BJ (cell line): ENCODE data around the gene SRSF10. TPM values are rescaled to one million over a fixed set of nuclear protein-coding genes. Genes with fewer than 3 reads are reported as not detected.
"Not testable (repeated sequence)": the region's sequence is repeated elsewhere in the genome, so short reads cannot be mapped to it uniquely, and the experiment has no call there.

ENCODE experiments used
- CTCF ChIA-PET: fragments of 350-600 bp; formaldehyde crosslinking; extraction: SDS; loops from one replicate; lab custom pipeline; 2021; ENCODE audit warnings: antibody characterized with exemption, inconsistent platforms; lab: Yijun Ruan, JAX
- POLR2A ChIA-PET: fragments of 300-600 bp; sonication (Branson Sonifier 250); formaldehyde crosslinking; extraction: SDS; loops from one replicate; lab custom pipeline; 2021; ENCODE audit warnings: antibody characterized with exemption; lab: Charles Lee
- DNase-seq: peaks from one replicate; pipeline ENCODE4 v3.0.0-alpha.2; 2011; ENCODE audit warnings: low read depth
- H3K27me3 ChIP-seq: 2 replicates; pipeline ENCODE4 v1.6.0; 2011; ENCODE audit warnings: low read length; ENCODE audit not compliant: control insufficient read depth, insufficient read depth
- H3K36me3 ChIP-seq: 2 replicates; pipeline ENCODE4 v1.5.1; 2011; ENCODE audit warnings: low read length; ENCODE audit not compliant: control insufficient read depth, insufficient read depth
- H3K4me3 ChIP-seq: 2 replicates; pipeline ENCODE4 v1.5.1; 2011; ENCODE audit warnings: low read depth, mild to moderate bottlenecking, control low read depth, low read length
- polyA plus RNA-seq: library from polyadenylated mRNA; depleted of rRNA; stranded (reverse); fragments of >200 nt; gene quantifications from 2 replicates; pipeline ENCODE4 v1.2.3, GENCODE V29; 2011
- TF ChIP-seq, protein P1 (sequence below): IDR thresholded peaks from 2 replicates; pipeline ENCODE4 v1.5.1; 2011; ENCODE audit warnings: low read depth, mild to moderate bottlenecking, control low read depth, inconsistent platforms, low read length, moderate library complexity; ENCODE audit not compliant: insufficient read depth

SRSF10 gene
- polyA plus RNA-seq, 1 experiment = 55.1 TPM

DNA sequence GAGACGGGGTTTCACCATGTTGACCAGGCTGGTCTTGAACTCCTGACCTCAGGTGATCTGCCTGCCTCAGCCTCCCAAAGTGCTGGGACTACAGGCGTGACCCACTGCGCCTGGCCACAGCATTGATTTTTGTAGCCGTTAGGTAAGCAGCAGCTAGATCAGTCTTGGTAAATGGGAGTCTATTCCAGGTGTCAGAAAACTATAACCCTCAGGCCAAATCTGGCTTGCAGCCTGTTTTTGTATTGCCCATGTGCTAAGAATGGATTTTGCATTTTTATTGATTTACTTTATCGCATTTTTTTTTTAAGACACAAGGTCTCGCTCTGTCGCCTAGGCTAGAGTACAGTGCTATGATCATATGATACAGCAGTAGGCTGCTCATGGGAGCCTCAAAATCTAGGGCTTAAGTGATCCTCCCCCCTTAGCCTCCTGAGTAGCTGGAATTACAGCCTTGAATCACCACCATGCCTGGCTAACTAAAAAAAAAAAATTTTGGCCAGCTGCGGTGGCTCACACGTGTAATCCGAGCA lies 16.6 kb upstream of the SRSF10 start:
- Histone ChIP-seq H3K36me3 (no peaks in the 10 kb centered on the region), H3K4me3 (no peak overlapping the region), H3K27me3 (no peaks in the 10 kb centered on the region)
- TF ChIP-seq, protein P1, sequence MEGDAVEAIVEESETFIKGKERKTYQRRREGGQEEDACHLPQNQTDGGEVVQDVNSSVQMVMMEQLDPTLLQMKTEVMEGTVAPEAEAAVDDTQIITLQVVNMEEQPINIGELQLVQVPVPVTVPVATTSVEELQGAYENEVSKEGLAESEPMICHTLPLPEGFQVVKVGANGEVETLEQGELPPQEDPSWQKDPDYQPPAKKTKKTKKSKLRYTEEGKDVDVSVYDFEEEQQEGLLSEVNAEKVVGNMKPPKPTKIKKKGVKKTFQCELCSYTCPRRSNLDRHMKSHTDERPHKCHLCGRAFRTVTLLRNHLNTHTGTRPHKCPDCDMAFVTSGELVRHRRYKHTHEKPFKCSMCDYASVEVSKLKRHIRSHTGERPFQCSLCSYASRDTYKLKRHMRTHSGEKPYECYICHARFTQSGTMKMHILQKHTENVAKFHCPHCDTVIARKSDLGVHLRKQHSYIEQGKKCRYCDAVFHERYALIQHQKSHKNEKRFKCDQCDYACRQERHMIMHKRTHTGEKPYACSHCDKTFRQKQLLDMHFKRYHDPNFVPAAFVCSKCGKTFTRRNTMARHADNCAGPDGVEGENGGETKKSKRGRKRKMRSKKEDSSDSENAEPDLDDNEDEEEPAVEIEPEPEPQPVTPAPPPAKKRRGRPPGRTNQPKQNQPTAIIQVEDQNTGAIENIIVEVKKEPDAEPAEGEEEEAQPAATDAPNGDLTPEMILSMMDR = no peak
- no peak for DNase-seq
- ChIA-PET POLR2A (no interaction called here), CTCF (no interaction called here)

DNA sequence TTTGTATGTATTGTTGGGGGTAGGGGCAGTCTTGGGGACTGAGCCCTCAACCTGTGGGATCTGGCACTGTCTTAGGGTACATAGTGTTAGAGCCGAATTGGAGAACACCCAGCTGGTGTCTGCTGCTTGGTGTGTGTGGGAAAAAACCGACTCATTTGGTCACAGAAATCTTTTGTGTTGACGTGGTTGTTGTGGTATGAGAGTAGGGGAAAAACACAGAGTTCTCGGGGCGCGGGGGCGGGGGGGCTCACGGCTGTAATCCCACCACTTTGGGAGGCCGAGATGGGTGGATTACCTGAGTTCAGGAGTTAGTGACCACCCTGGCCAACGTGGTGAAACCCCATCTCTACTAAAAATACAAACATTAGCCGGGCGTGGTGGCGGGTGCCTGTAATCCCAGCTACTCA lies 15.3 kb upstream of the SRSF10 start:
- TF ChIP-seq, protein P1 = no peak
- Histone ChIP-seq H3K36me3 (no peaks in the 10 kb centered on the region), H3K27me3 (no peaks in the 10 kb centered on the region), H3K4me3 (no peak overlapping the region)
- CTCF ChIA-PET = no interaction called here
- no peak for DNase-seq
- POLR2A ChIA-PET = no interaction called here

DNA sequence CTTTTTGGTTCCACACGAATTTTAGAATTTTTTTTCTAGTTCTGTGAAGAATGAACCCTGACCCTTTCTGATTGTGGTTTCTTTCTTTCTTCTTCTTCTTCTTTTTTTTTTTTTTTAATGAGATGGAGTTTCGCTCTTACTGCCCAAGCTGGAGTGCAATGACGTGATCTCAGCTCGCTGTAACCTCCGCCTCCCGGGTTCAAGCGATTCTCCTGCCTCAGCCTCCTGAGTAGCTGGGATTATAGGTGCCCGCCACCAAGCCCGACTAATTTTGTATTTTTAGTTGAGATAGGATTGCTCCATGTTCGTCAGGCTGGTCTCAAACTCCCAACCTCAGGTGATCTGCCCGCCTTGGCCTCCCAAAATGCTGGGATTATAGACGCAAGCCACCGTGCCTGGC lies 11.9 kb upstream of the SRSF10 start:
- DNase-seq, H3K36me3 ChIP-seq, H3K27me3 ChIP-seq, H3K4me3 ChIP-seq, POLR2A ChIA-PET: not testable (repeated sequence)
- CTCF ChIA-PET = interaction anchor here (1.5 kb wide), 1 partner anchor 36 kb away, joined by 3 read pairs; no protein-coding TSS in a partner anchor

DNA sequence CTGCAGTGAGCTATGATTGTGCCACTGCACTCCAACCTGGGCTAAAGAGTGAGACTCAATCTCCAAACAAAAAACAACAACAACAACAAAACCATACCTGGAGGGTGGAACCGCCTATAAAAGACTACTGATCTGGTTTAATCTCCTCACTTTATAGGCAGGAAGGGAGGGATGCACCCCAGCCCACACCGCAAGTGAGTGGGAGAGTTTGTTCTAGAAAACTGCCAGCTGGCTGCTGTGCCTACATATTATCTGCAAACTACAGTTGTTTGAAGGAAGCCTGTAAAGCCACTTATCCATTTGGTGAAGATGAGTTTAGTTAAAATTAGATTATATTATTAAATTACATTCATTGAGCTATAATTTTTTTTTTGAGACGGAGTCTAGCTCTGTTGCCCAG lies 9.1 kb upstream of the SRSF10 start:
- DNase-seq = no peak
- Histone ChIP-seq H3K27me3 (no peaks in the 10 kb centered on the region), H3K4me3 (no peak overlapping the region), H3K36me3 (no peaks in the 10 kb centered on the region)
- TF ChIP-seq, protein P1 = no peak
- ChIA-PET POLR2A (no interaction called here), CTCF (interaction anchor here (0.6 to 0.9 kb wide), 4 partner anchors 12 to 181 kb away, joined by 3 read pairs; no protein-coding TSS in a partner anchor)

DNA sequence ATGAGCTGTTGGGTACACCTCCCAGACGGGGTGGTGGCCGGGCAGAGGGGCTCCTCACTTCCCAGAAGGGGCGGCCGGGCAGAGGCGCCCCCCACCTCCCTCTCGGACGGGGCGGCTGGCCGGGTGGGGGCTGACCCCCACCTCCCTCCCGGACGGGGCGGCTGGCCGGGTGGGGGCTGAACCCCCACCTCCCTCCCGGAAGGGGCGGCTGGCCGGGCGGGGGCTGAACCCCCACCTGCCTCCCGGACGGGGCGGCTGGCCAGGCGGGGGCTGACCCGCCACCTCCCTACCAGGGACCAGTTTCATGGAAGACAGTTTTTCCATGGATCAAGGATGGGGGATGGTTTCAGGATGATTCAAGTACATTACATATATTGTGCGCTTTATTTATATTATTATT lies 6.9 kb upstream of the SRSF10 start:
- POLR2A ChIA-PET, H3K27me3 ChIP-seq, CTCF ChIA-PET, DNase-seq, H3K36me3 ChIP-seq, H3K4me3 ChIP-seq: not testable (repeated sequence)

DNA sequence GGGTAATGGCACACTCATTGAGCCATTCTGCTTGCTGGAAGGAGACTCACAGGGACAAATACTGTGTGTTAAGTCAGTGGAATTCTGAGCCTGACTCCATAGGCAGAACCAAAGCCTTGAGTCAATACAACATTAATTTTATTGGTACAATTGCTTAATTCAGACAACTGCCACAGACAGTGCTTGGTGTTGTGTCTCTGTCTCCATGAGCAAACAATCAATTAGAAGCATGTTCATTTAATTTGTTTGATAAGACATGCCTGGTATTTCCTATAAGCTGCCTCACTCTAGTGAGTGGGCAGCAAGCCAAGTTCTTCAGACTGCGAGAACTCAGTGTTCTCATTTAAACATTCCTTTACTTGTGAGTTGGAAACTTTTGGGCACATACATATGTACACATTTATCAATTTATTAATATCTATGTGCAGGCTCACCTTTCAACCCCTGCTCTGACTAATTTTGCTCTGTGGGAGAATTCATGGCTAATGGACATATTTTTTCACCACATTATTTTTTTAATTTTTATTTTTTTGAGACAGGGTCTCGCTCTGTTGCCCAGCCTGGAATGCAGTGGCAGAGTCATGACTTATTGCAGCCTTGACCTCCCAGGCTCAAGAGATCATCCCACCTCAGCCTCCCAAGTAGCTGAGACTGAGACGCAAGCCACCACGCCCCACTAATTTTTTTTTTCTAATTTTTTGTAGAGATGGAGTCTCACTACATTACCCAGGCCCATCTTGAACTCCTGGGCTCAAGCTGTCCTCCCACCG lies 4.5 kb upstream of the SRSF10 start:
- TF ChIP-seq, protein P1 = no peak
- CTCF ChIA-PET = no interaction called here
- POLR2A ChIA-PET = no interaction called here

More for the DNA sequence above, 4.5 kb upstream of the SRSF10 start:
- no peaks in the 10 kb centered on the region for H3K36me3 ChIP-seq
- no peak overlapping the region for H3K4me3 ChIP-seq
- DNase-seq = no peak
- no peaks in the 10 kb centered on the region for H3K27me3 ChIP-seq
